GM21528 (cell line): Measurements from ENCODE around the gene EP400.

ENCODE experiments used
- ATAC-seq: cut with Tn5 transposase; IDR thresholded peaks from one replicate; pipeline ENCODE4 v1.9.1; 2021; ENCODE audit warnings: mild to moderate bottlenecking, moderate library complexity; ENCODE audit not compliant: unreplicated experiment, low FRiP score

Gene EP400

DNA sequence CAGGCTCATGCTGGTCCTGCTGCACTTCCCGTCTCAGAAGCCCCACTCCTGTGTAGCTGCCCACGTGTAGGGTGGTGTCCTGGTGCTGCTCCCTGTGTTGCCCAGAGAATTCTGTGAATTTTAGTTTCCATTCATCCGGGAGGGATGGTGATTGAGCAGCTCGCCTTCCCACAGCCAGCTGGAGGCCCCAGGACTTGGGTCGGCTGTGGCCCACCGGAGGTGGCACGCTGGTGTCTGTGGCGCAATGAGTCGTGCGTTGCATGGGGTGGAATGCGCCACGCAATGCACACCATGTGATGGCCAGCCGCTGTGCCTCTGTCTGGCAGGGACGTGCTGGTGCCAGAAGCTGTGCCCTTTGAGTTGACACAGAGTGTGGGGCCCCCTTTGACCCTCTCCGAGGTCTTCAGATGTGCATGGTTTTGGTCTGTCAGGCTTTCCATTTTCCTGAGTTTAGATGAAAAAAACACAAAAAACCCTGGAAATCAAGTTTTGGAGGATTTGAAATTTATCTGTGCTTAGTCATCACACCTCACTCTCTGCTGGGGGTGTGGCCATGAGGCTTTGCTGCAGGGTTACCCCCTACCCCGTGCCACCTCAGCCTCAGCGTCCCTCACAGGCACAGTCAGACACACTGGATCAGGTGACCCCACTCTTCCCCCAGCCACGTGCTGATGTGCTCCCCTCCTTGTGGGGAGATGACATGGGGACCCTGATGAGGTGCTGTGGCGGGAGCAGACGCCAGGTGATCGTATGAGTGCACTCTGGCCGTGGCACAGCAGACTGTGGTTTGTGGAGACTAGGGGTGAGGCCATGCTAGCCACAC is 64.6 kb downstream of the EP400 start:
- no peak for ATAC-seq

DNA sequence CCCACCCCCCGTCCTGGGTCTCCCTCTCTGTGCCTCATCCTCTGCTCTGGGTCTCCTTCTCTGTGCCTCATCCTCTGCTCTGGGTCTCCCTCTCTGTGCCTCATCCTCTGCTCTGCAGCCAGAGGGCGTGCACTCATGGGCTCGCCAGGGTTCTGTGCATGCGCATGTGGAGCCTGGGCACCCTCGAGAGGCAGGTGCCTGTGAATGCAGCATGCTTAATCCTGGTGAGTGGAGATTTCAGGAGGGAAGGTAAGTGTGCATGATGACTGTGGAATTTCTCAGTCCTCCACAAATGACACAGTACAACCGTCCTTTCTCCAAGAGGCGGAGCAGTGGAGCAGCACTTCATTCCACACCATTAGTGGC is 65.2 kb downstream of the EP400 start:
- no peak for ATAC-seq

GRCh38 chr12:132015686-132016430 is 66.1 kb downstream of the EP400 start:
- no peak for ATAC-seq

GRCh38 chr12:132018193-132018916 is 68.6 kb downstream of the EP400 start:
- no peak for ATAC-seq

DNA sequence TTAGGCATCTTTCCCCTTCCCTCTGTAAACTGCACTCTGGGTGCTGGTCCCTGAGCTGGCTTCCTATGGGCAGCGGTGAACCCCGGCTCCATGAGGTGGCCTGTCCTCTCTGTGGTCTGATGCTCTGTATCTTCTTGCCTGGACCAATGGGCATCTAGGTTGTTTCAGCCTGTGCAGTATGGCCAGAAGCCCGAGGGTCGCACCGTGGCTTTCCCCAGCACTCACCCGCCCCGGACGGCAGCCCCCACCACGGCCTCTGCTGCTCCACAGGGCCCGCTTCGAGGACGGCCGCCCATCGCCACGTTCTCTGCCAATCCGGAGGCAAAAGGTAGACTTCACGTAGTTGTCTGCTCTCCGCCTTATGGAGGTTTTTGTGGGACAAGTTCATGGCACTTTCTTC is 70.1 kb downstream of the EP400 start:
- ATAC-seq = no peak

DNA sequence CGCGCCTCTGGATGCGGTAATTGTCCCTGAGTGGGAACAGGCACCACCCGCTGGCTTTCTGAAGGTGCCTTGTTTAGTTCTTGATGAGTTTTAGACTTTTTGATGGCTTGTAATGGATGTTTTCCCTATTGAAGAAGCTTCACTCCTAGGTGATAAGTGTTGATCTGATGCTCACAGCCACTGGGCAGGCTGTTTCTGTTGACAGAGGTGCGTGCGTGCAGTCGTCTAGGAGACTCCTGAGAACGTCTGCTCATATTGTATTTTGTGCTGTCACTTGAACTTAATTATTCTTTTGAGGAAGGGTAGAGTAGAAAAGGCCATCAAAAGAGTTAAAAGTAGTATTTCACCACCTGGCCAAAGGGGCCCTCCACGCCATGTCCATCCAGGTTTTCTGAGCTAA is 70.5 kb downstream of the EP400 start:
- no peak for ATAC-seq

GRCh38 chr12:132021031-132021871 is 71.5 kb downstream of the EP400 start:
- no peak for ATAC-seq

DNA sequence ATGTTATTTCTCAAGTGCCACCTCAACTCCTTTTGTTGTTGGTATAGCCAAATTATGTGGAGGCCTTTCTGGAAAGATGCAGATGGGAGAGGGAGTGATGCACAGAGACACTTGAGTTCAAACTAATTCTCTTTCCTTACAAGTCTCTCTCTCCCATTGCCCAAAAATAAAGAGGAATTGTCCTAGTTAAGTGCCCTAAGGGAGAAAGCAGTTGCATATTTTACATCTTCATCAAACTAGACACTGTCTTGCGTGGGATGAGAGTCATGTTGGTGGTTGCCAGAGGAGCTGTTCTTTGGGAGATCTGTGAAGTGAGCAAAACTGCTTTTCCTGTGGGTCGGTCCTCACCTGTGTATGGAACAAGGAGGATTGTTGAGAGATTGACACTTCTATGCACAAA is 72.2 kb downstream of the EP400 start:
- no peak for ATAC-seq

GRCh38 chr12:132023658-132024057 is 73.9 kb downstream of the EP400 start:
- no peak for ATAC-seq

GRCh38 chr12:132024758-132025157 is 75.0 kb downstream of the EP400 start:
- no peak for ATAC-seq

- no peak for ATAC-seq
Observed at GRCh38 chr12:132025526-132025925, 75.8 kb downstream of the EP400 start.

DNA sequence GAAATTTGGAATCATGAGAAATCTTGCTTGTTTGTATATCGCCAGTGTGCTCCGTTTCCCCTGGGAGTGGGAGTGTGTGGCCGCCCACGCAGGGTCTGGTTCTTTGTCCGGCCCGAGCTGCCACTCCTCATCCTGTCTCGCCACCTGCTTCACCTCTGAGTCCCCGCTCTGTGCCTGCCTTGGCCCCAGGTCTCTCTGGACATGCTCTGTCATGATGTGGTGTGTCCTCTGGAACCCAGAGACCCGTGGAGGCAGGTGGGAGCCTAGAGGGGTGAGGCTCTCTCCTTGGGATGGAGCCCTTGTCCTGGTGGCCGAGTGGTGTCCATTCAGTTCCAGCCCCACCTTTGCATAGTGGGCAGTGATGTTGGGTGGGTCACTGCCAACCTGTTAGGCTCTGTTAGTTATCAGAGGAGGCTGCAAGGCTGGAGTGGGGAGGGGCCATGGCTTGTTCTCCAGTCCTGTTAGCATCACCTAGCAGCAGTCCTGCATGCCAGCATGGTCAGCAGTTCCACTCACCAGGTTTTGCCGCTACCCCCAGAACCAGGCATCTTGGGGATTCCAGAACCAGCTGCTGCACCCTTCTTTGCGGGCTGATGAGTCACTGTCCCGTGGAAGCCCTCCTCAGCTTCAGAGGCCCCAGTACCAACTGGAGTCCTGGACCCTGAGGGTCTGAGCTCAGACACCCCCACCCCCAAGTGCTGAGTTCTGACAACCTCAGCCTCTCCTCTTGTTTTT is 76.5 kb downstream of the EP400 start:
- ATAC-seq = no peak

- ATAC-seq = no peak
Observed at GRCh38 chr12:132026796-132027500, 77.2 kb downstream of the EP400 start.

- ATAC-seq = no peak
Observed at GRCh38 chr12:132027636-132028035, 77.9 kb downstream of the EP400 start.

- ATAC-seq = no peak
Observed at GRCh38 chr12:132028111-132028510, 78.4 kb downstream of the EP400 start.

DNA sequence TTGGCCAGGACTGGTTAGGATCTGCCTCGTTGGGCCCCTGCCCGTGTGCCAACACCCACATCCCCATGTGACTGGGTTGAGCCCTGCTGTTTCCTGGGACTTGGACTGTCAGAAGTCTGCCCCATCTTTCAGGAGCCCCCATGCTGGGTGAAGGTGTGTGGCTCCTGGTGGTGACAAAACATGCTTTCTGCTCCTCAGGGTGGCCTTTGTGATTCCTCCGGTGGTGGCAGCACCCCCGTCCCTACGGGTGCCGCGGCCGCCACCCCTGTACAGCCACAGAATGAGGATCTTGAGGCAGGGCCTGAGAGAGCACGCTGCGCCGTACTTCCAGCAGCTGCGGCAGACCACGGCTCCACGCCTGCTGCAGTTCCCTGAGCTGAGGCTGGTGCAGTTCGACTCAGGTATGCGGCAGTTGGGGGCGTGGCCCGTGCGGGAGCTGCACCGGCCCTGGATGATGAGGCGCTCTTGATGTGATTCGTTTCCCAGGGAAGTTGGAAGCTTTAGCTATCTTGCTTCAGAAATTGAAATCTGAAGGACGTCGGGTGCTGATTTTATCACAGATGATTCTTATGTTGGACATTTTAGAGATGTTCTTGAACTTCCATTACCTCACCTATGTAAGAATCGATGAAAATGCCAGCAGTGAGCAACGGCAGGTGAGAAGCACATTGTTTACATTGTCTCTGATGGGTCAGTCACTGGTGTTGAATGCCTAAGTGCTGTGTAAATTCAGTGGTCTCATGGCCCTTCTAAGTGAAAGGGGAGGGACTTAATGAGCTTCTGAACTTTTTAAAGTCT is 80.0 kb downstream of the EP400 start:
- ATAC-seq = no peak

GRCh38 chr12:132030367-132031038 is 80.8 kb downstream of the EP400 start:
- ATAC-seq = no peak

DNA sequence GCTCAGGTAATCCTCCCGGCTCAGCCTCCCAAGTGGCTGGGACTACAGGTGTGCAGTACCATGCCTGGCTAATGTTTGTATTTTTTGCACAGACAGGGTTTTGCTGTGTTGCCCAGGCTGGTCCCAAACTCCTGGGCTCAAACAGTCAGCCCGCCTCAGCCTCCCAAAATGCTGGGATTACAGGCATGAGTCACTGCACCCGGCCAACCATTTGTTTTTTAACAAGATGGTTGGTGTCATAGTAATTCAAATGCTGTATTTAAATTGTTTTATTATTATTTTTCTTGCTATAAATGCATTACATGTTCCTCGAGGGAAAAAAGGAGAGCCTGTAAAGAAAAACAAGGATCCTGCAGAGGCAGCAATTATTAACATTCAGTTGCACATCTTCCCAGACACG is 83.9 kb downstream of the EP400 start:
- no peak for ATAC-seq
